Vein endothelial cell (primary cell): Measurements from ENCODE around the gene GATA5. TPM values are rescaled to one million over a fixed set of nuclear protein-coding genes. Genes with fewer than 3 reads are reported as not detected.

ENCODE experiments used
- total RNA-seq: library from RNA; depleted of rRNA; stranded (reverse); fragments of >200 nt; gene quantifications from 2 replicates; pipeline ENCODE4 v1.2.3, GENCODE V29; 2012

Gene GATA5, protein sequence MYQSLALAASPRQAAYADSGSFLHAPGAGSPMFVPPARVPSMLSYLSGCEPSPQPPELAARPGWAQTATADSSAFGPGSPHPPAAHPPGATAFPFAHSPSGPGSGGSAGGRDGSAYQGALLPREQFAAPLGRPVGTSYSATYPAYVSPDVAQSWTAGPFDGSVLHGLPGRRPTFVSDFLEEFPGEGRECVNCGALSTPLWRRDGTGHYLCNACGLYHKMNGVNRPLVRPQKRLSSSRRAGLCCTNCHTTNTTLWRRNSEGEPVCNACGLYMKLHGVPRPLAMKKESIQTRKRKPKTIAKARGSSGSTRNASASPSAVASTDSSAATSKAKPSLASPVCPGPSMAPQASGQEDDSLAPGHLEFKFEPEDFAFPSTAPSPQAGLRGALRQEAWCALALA
- not detected in 2 replicates for total RNA-seq

DNA sequence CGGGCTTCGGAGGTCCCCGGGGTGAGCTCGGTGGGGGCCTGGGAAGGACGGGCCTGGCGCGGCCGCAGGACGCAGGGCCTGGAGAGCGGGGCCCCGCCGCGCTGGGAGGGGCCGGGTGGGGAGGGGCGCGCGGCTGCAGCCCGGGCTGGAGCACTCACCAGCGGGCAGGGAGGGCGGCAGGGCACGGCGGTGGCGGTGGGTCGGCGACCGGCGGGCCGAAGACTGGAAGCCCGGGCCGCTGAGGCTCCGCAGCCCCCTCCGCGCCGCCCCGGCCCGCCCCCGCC is at the start of gene GATA5:
Gene GATA5, minus strand, starts transcription at position 224 of the 284 bp plus-strand sequence. CDS start 474 bp downstream, outside the sequence.

DNA sequence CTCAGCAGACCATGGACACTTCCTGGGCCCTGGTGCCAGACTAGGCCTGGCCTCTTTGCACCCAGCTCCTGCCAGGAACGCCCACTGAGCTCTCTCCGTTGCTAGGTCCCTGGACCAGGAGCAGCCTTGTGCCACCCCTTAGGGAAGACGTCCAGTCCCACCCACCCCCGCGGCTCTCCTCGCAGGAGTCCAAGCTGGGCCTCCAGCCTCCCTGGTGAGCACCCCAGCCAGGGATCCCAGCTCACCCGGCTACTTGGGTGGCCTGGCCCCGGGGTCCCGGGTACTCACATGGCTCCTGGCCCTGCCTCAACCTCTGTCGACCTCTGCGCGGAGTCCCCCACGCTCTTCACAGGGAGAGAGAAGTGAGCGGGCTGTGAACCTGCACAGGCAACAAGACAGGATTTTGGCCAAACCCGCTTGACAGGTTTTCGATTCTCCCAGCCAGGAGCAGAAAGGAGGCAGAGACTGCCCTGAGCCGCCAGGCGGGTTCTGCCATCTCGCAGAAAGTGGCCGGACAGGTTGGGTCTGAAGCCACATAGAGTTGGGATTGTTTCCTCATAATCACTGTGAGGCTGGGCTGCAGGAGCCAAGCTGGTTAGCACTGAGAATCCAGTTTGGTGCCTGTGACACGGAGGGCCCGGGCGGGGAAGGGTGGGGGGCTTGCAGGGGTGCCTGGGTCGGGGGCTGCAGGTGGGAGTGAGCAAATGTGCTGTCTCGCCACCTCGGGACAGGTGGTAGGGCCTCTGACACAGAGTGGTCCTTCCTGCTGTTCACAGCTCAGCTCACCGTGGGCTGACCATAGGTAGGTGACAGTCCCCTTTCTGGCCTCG is 48.4 kb downstream of the GATA5 start, which contains the start of gene RBBP8NL:
Gene RBBP8NL, minus strand, starts transcription at position 368 of the 830 bp plus-strand sequence. CDS start 7,892 bp downstream, outside the sequence.

Other genes starting within 250 kb of the GATA5 start
- 23.5 and 25.2 TPM in 2 replicates for gene OSBPL2, start 237.5 kb downstream of the GATA5 start, total RNA-seq
- 182 and 188 TPM in 2 replicates for gene ADRM1, start 173.0 kb downstream of the GATA5 start, total RNA-seq
- 53.6 and 61.2 TPM in 2 replicates for gene LAMA5, start 108.7 kb downstream of the GATA5 start, total RNA-seq
- 715 and 841 TPM in 2 replicates for gene RPS21, start 88.9 kb downstream of the GATA5 start, total RNA-seq
- 2.7 and 3.9 TPM in 2 replicates for gene CABLES2, start 68.7 kb downstream of the GATA5 start, total RNA-seq
- not detected in 2 replicates for gene RBBP8NL, start 48.5 kb downstream of the GATA5 start, total RNA-seq
- gene SLCO4A1, start 166.5 kb upstream of the GATA5 start, total RNA-seq, result 1.6 and 3.1 TPM in 2 replicates
- gene NTSR1, start 232.8 kb upstream of the GATA5 start, total RNA-seq, result not detected in 2 replicates